Measurements from ENCODE around the gene TMEM117.

TMEM117 gene

GRCh38 chr12:44217146-44217883 is 381.4 kb downstream of the TMEM117 start:
- no peak for TF ChIP-seq CTCF (IDR thresholded peaks at IDR 0.05; ENCODE audit: extremely low read depth, missing control alignments)
- DNase-seq (ENCODE audit: low spot score) = no peak

- no peak for TF ChIP-seq CTCF (IDR thresholded peaks at IDR 0.05; ENCODE audit: extremely low read depth, missing control alignments)
- no peak for DNase-seq (ENCODE audit: low spot score)
Observed at GRCh38 chr12:44223736-44224135, 387.9 kb downstream of the TMEM117 start.

DNA sequence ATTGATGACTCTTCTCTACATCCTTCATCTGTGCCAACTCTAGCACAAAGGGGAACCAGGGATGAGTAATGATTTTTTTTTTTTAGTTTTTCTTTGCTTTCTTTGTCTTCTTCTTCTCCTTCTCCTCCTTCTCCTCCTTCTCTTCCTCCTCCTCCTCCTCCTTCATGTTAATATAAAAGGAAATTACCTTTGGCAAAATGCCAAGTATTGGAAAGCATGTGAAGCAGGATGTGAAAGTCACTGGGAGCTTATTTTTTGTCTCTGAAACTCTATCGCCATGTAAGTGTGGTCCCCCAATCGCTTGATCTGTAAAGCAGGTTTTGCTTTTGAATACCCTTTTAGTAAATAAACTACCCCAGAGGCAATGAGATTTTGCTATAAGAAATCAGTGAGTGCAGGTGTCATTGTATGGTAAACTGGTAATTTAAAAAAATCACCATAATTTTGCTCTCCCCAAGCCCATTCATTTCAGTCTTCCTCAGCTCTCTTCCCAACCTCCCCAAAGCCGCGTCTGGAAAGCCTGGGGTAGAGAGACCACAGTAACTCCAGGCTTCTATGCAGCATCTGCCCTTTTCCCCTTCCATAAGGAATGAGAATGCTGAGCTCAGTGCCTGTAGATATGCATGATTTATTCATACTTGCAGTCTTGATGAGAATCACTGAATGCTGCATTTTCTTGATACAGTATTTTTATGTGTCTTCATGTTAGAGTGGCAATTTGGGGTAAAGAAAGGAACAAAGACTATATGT is 388.7 kb downstream of the TMEM117 start:
- no peak for TF ChIP-seq CTCF (IDR thresholded peaks at IDR 0.05; ENCODE audit: extremely low read depth, missing control alignments)
- no peak for DNase-seq (ENCODE audit: low spot score)

GRCh38 chr12:44225149-44225510 is 389.2 kb downstream of the TMEM117 start:
- no peak for TF ChIP-seq CTCF (IDR thresholded peaks at IDR 0.05; ENCODE audit: extremely low read depth, missing control alignments)
- no peak for DNase-seq (ENCODE audit: low spot score)

DNA sequence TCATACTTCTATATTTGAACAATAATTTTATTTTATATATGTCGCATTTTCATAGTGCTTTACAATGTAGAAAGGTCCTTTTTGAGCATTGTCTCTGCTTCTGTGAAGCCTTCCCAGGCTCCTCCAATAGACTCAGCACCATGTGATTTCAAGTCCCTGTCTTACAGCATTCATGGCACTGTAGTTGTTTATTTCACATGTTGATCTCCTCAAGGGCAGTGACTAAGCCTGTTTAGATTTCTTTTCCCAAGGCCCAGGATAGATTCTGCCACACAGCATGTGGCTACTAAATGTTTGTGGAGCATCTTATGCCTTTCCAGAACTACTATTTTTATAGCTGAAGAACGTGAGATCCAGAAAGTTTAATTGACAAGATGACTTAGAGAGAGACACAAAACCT is 391.7 kb downstream of the TMEM117 start:
- TF ChIP-seq CTCF (IDR thresholded peaks at IDR 0.05; ENCODE audit: extremely low read depth, missing control alignments) = no peak
- DNase-seq (ENCODE audit: low spot score) = no peak

GRCh38 chr12:44229846-44230245 is 394.0 kb downstream of the TMEM117 start:
- TF ChIP-seq CTCF (IDR thresholded peaks at IDR 0.05; ENCODE audit: extremely low read depth, missing control alignments) = no peak
- DNase-seq (ENCODE audit: low spot score) = no peak

GRCh38 chr12:44235674-44236073 is 399.8 kb downstream of the TMEM117 start:
- TF ChIP-seq CTCF (IDR thresholded peaks at IDR 0.05; ENCODE audit: extremely low read depth, missing control alignments) = no peak
- DNase-seq (ENCODE audit: low spot score) = no peak
